ENCODE data around the gene TIGD6. TPM values are rescaled to one million over a fixed set of nuclear protein-coding genes. Genes with fewer than 3 reads are reported as not detected.
"Not testable (repeated sequence)": the region's sequence is repeated elsewhere in the genome, so short reads cannot be mapped to it uniquely, and the experiment has no call there.

Gene TIGD6
- total RNA-seq, 1 donor from 2014 or later, result 2.5 TPM

DNA sequence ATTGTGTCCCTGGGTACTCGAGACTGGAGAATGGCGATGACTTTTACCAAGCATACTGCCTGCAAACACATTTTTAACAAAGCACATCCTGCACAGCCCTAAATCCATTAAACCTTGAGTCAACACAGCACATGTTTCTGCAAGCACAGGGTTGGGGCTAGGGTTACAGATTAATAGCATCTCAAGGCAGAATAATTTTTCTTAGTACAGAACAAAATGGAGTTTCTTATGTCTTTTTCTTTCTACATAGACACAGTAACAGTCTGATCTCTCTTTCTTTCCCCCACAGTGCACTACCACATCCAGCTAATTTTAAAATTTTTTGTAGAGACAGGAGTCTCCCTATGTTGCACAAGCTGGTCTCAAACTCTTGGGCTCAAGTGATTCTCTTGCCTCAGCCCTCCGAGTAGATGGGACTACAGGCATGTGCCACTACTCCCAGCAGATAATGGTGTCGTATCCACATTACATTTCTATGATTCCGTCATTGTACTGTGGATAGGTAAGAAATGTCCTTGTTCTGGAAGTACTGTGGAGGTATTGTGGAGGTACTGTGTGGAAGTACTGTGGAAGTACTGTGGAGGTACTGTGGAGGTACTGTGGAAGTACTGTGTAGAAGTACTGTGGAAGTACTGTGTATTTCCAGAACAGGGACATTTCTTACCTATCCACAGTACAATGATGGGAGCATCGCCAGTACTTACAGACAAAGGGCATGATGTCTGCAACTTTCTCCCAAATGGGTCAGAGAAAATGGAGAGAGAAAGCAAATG, 57.1 kb downstream of the TIGD6 start:
- intact Hi-C loops (cut with micrococcal nuclease), result not testable (repeated sequence)

Other genes starting within 250 kb of the TIGD6 start
- not detected in 2 replicates for gene PDE6A, start 55.9 kb downstream of the TIGD6 start, total RNA-seq
- 11.1 and 12.0 TPM in 2 replicates for gene SLC26A2, start 39.9 kb downstream of the TIGD6 start, total RNA-seq
- 40.6 and 43.3 TPM in 2 replicates for gene HMGXB3, start 85 bp upstream of the TIGD6 start, total RNA-seq
- gene CSF1R, start 85.9 kb upstream of the TIGD6 start, total RNA-seq, result 0.15 and 0.59 TPM in 2 replicates
- 11.4 and 12.3 TPM in 2 replicates for gene PDGFRB, start 155.2 kb upstream of the TIGD6 start, total RNA-seq
- gene CDX1, start 166.1 kb upstream of the TIGD6 start, total RNA-seq, result not detected in 2 replicates
- not detected in 2 replicates for gene SLC6A7, start 189.4 kb upstream of the TIGD6 start, total RNA-seq